Sigmoid colon (tissue), 7 donors: ENCODE results near the gene SLC2A13. TPM values are rescaled to one million over a fixed set of nuclear protein-coding genes. Genes with fewer than 3 reads are reported as not detected.

Experiments
- DNase-seq: peaks from one replicate; pipeline ENCODE4 v3.0.0-alpha.2; 2019
- H3K27ac ChIP-seq, 4 donors: fragments of 200-600 bp; sonication (generic); one replicate each; pipeline ENCODE4 v1.5.1; 2016 to 2019; ENCODE audit warnings: mild to moderate bottlenecking in 1 of 4
- H3K27me3 ChIP-seq, 3 donors: fragments of 200-600 bp; sonication (generic); one replicate each; pipeline ENCODE4 v1.5.1; 2019; ENCODE audit warnings: mild to moderate bottlenecking in 1 of 3
- H3K36me3 ChIP-seq, 4 donors: fragments of 200-600 bp; sonication (generic); one replicate each; pipeline ENCODE4 v1.5.1; 2016 to 2019
- H3K4me1 ChIP-seq, 4 donors: fragments of 200-600 bp; sonication (generic); one replicate each; pipeline ENCODE4 v1.5.1; 2017 to 2019
- H3K4me3 ChIP-seq, 4 donors: fragments of 200-600 bp; sonication (generic); one replicate each; pipeline ENCODE4 v1.5.1; 2017 to 2019; ENCODE audit warnings: mild to moderate bottlenecking in 2 of 4, moderate library complexity in 1 of 4
- H3K9me3 ChIP-seq, 4 donors: fragments of 200-600 bp in 3 of 4; sonication (generic) in 3 of 4; one replicate each; pipeline versions ENCODE4 v1.5.1 to v1.6.1; 2013 to 2019
- CTCF ChIP-seq, 4 experiments: fragments of 450-650 bp in 3 of 4; fragments of 200-600 bp in 1 of 4; IDR thresholded peaks; one replicate each; pipeline ENCODE4 v1.5.1; 2016 to 2019; ENCODE audit warnings: antibody characterized with exemption in 4 of 4, mild to moderate bottlenecking in 3 of 4, moderate library complexity in 2 of 4
- EP300 ChIP-seq, 4 donors: sonication (generic); formaldehyde crosslinking; IDR thresholded peaks; one replicate each; pipeline ENCODE4 v1.6.1; 2017; ENCODE audit warnings: antibody characterized with exemption in 4 of 4
- POLR2A ChIP-seq, 2 donors: fragments of 450-650 bp; IDR thresholded peaks; one replicate each; pipeline ENCODE4 v1.6.1; 2016; ENCODE audit warnings: antibody characterized with exemption in 2 of 2, mild to moderate bottlenecking in 2 of 2, moderate library complexity in 2 of 2
- POLR2AphosphoS5 ChIP-seq, 4 donors: sonication (generic); formaldehyde crosslinking; IDR thresholded peaks; one replicate each; pipeline ENCODE4 v1.6.1; 2017; ENCODE audit warnings: antibody characterized with exemption in 4 of 4
- WGBS, 2 donors: extraction: QIAGEN DNeasy Blood & Tissue Kit; methylation state at CpG; one replicate each; pipeline ENCODE4 v1.1.7; 2013; 5-methylcytosine and 5-hydroxymethylcytosine counted together
- intact Hi-C: fragments of 100-400 bp; cut with DNase I; formaldehyde crosslinking; loops from one replicate; pipeline ENCODE4 v1.15.1; 2023
- polyA plus RNA-seq, 3 donors: library from polyadenylated mRNA; stranded (reverse); fragments of 200-250 nt; gene quantifications; one replicate each; pipeline ENCODE4 v1.2.3, GENCODE V29; 2013
- total RNA-seq, 4 donors: library from RNA; depleted of rRNA; stranded (reverse); fragments of >200 nt; gene quantifications; one replicate each; pipeline ENCODE4 v1.1.0, GENCODE V29; 2016
- donor health status: healthy with polysubstance abuse.
- donor health status: Bipolar disorder and iron deficiency.
- donor health status: healthy.

SLC2A13 gene
- total and polyA plus RNA-seq, 7 donors, result 1.8 to 32.3 (median 20.2) TPM

- Histone ChIP-seq H3K4me1 (peaks cover 0 to 69% (median 34%) of the 10 kb centered on the region in 4 donors), H3K9me3 (no peaks in the 10 kb centered on the region), H3K27me3 (no peaks in the 10 kb centered on the region), H3K4me3 (no peak overlapping the region), H3K27ac (peak overlapping the region in 3 of 4 donors; percentile 35 to 74 (median 46)), H3K36me3 (no peaks in the 10 kb centered on the region)
- TF ChIP-seq EP300 (IDR thresholded peaks at IDR 0.05) (no peak), POLR2AphosphoS5 (IDR thresholded peaks at IDR 0.05) (no peak)
- no peak for DNase-seq
- intact Hi-C loops, result no loop called here
- WGBS, 2 donors, result 3 to 31% methylated on average over 1 of the region's 1 CpG
These were observed 40.2 kb downstream of the SLC2A13 start for GRCh38 chr12:40065636-40066035.

GRCh38 chr12:40063414-40063813, 42.5 kb downstream of the SLC2A13 start:
- peak overlapping the region in 1 of 4 donors; percentile 17 for H3K4me3 ChIP-seq
- no peaks in the 10 kb centered on the region for H3K36me3 ChIP-seq
- no peaks in the 10 kb centered on the region for H3K27me3 ChIP-seq
- H3K27ac ChIP-seq, result peak overlapping the region; percentile 52 to 74 (median 60)
- 31 to 70% methylated on average over 5 of the region's 5 CpGs for WGBS, 2 donors
- DNase-seq, result no peak
- H3K9me3 ChIP-seq, result no peaks in the 10 kb centered on the region
- no peak for TF ChIP-seq CTCF (IDR thresholded peaks at IDR 0.05)
- peak in 1 of 4 donors; percentile 20 for TF ChIP-seq EP300 (IDR thresholded peaks at IDR 0.05)
- peak in 2 of 4 donors; percentile 59 to 72 for TF ChIP-seq POLR2AphosphoS5 (IDR thresholded peaks at IDR 0.05)
- TF ChIP-seq POLR2A (IDR thresholded peaks at IDR 0.05), result no peak
- peaks cover 0 to 73% (median 36%) of the 10 kb centered on the region in 4 donors for H3K4me1 ChIP-seq
- intact Hi-C loops, result no loop called here

- peak overlapping the region in 3 of 4 donors; percentile 1 to 11 (median 10) for H3K4me3 ChIP-seq
- WGBS, 2 donors, result 18 to 59% methylated on average over 3 of the region's 3 CpGs
- H3K4me1 ChIP-seq, result peaks cover 0 to 85% (median 54%) of the 10 kb centered on the region in 4 donors
- no peaks in the 10 kb centered on the region for H3K9me3 ChIP-seq
- no peak for DNase-seq
- no peaks in the 10 kb centered on the region for H3K27me3 ChIP-seq
- H3K27ac ChIP-seq, result peak overlapping the region; percentile 49 to 64 (median 58)
- no peaks in the 10 kb centered on the region for H3K36me3 ChIP-seq
- intact Hi-C loops, result no loop called here
- TF ChIP-seq POLR2A (IDR thresholded peaks at IDR 0.05) (no peak), POLR2AphosphoS5 (IDR thresholded peaks at IDR 0.05) (no peak), EP300 (IDR thresholded peaks at IDR 0.05) (no peak), CTCF (IDR thresholded peaks at IDR 0.05) (no peak)
These were observed 47.1 kb downstream of the SLC2A13 start for GRCh38 chr12:40058721-40059190.

GRCh38 chr12:40056373-40056772, 49.5 kb downstream of the SLC2A13 start:
- Histone ChIP-seq H3K27me3 (no peaks in the 10 kb centered on the region), H3K4me1 (peaks cover 0 to 66% (median 44%) of the 10 kb centered on the region in 4 donors), H3K36me3 (no peaks in the 10 kb centered on the region), H3K9me3 (no peaks in the 10 kb centered on the region), H3K27ac (peak overlapping the region; percentile 31 to 79 (median 75)), H3K4me3 (no peak overlapping the region)
- intact Hi-C loops, result no loop called here
- TF ChIP-seq POLR2A (IDR thresholded peaks at IDR 0.05) (no peak), POLR2AphosphoS5 (IDR thresholded peaks at IDR 0.05) (no peak), CTCF (IDR thresholded peaks at IDR 0.05) (no peak), EP300 (IDR thresholded peaks at IDR 0.05) (no peak)
- WGBS, 2 donors, result 84 to 92% methylated on average over 1 of the region's 1 CpG
- DNase-seq, result no peak

GRCh38 chr12:40055776-40056175, 50.1 kb downstream of the SLC2A13 start:
- Histone ChIP-seq H3K4me1 (peaks cover 0 to 60% (median 40%) of the 10 kb centered on the region in 4 donors), H3K27me3 (no peaks in the 10 kb centered on the region), H3K27ac (peak overlapping the region; percentile 31 to 79 (median 75)), H3K4me3 (no peak overlapping the region), H3K36me3 (no peaks in the 10 kb centered on the region), H3K9me3 (no peaks in the 10 kb centered on the region)
- intact Hi-C loops, result no loop called here
- TF ChIP-seq POLR2AphosphoS5 (IDR thresholded peaks at IDR 0.05), result no peak
- TF ChIP-seq EP300 (IDR thresholded peaks at IDR 0.05), result no peak
- TF ChIP-seq POLR2A (IDR thresholded peaks at IDR 0.05), result no peak
- TF ChIP-seq CTCF (IDR thresholded peaks at IDR 0.05), result no peak
- no peak for DNase-seq
